ENCODE results near the gene MED15.

Gene MED15

DNA sequence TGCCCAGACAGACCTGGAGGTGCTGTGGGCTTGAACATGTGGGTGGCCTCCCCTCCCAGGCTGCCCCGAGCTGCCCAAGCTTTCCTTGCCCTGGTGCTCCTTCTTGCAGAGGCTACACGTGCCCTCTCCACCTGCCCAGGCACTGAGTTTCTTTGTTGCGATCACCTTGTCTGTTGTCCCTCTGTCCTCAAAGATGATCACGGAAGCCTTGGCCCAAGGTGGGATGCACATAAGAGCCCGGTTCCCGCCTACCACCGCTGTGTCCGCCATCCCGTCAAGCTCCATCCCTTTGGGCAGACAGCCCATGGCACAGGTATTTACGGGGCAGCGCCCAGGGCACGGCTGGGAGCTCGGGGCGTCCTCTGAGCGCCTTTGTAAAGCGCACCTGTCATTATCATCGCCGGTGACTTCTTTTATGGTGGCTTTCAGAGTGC, 67.5 kb downstream of the MED15 start:
- TF ChIP-seq, protein P1, sequence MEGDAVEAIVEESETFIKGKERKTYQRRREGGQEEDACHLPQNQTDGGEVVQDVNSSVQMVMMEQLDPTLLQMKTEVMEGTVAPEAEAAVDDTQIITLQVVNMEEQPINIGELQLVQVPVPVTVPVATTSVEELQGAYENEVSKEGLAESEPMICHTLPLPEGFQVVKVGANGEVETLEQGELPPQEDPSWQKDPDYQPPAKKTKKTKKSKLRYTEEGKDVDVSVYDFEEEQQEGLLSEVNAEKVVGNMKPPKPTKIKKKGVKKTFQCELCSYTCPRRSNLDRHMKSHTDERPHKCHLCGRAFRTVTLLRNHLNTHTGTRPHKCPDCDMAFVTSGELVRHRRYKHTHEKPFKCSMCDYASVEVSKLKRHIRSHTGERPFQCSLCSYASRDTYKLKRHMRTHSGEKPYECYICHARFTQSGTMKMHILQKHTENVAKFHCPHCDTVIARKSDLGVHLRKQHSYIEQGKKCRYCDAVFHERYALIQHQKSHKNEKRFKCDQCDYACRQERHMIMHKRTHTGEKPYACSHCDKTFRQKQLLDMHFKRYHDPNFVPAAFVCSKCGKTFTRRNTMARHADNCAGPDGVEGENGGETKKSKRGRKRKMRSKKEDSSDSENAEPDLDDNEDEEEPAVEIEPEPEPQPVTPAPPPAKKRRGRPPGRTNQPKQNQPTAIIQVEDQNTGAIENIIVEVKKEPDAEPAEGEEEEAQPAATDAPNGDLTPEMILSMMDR (IDR thresholded peaks at IDR 0.05): no peak

DNA sequence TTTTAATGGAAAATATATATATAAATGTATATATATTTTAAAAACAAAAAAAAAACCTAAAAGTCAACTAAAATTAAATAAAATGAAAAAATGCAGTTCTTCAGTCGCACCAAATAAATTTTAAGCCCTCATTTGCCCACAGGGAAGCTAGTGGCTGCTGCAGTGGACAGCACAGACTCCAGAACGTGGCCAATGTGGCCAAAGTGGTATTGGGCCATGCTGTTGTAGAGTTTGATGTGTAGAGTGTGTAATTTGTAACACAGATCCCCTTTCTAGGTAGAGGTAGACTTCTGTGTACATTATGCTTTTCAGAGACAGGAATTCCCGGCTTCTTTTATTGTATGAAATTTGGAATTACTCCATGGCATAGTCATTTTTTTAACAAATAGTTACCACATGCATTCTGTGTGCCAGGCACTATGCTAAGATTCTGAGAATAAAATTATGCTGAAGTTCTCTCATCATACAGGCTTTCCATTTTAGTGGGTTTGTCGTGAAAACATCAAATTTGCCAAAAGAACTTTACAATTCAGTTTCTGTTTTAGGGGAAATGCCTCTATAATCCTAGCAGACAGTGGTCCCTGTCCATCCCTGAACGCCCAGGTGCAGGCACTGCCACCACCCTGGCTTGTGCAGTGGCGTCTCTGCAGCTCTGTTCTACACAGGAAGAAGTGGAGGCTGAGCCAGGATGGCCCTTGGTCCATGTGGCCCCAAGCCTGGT, 68.5 kb downstream of the MED15 start:
- TF ChIP-seq, protein P1 (IDR thresholded peaks at IDR 0.05): no peak

DNA sequence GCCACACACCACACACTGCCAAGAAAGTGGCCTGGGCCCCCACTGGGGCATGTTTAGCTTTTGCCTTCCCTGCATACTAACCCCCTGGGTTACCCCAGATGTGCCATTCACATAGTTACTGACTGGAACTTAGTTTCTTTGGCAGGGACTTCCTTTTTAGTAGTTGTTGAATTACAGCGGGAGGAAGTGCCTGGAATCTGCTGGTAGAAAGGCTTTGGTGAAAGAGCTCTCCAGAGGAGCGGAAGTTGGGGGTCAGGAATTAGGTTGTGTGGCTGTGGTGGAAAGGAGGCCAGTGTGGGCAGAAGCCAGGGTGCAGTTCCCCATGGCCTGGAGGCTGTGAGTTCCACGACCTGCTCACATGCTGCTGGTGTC, 69.0 kb downstream of the MED15 start:
- TF ChIP-seq, protein P1 (IDR thresholded peaks at IDR 0.05): no peak

DNA sequence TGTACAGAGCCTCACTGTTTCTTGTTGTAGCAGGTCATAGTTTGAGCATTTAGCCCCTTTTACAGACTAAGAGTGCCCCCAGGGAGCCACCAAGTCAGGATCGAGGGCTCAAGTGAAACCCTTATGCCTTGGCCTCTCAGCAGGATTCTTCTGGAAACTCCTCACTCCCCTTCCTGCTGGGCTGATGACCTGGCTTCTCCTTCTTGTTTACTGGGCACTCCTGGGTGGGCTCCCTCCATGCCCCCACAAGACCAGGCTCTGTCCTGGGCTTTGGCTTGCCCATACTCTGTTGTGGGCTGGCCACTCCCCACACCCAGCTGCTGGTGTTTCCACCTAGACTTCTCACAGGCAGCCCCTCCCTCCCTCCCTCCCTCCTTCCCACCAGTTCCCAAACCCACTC, 69.6 kb downstream of the MED15 start:
- TF ChIP-seq, protein P1 (IDR thresholded peaks at IDR 0.05): no peak

DNA sequence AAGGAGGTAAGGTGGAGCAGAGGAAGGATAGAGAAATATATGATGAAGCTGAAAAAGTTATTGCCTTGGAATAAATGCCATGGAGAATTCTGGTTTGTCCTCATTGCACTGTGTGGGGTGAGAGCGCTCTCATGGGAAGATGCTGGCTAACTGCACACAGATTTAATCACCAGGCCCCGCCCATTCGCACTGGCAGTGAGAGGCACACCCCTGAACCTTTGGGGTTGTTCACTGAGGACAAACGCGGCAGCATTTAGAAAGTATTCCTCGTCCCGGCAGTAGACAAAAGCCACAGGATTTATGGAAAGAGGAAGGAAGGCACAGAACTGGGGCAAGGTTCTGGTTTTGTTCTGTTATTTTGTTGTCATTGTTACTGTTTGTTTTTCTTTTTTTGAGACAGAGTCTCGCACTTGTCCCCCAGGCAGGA, 70.2 kb downstream of the MED15 start:
- TF ChIP-seq, protein P1 (IDR thresholded peaks at IDR 0.05): no peak

DNA sequence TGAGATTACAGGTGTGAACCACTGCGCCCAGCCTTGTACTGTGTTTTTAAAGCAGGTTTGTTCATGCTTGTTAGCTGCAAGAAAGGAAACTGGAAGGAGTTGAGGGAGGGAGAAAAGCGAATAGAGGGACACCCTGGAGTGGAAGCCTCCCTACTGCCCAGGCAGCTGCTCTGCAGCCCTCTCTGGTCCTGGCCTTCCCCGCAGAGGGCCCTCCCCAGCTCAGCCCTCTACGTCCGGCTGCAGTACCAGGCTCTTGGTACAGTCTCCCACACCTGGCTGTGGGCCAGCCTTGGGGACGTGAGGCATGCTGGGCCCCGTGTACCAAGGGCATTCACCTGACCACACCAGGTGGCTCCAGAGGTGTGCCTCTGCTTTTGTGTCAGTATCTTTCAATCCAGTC, 70.8 kb downstream of the MED15 start:
- TF ChIP-seq, protein P1 (IDR thresholded peaks at IDR 0.05): no peak

DNA sequence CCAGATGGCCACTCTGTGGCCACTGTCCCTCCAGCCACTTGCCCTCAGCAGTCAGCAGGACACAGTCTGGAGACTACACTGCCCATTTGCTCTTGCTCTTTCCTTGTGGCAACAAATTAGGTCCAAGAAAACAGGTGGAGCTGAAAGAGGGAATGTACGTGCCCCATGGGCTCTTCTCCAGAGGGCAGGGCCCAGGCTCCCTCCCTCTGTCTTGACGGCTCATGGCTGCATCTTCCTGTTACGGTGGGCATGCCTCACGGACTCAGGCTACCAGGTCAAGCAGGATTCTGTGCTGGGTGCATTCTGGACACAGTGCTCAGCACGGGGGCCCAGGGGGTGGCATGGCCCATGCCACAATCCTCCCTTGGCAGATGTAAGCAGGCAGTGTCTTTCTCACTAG, 71.3 kb downstream of the MED15 start:
- TF ChIP-seq, protein P1 (IDR thresholded peaks at IDR 0.05): no peak
